HepG2 (cell line): ENCODE measurements around the gene FYB1. TPM values are rescaled to one million over a fixed set of nuclear protein-coding genes. Genes with fewer than 3 reads are reported as not detected.

Source experiments
- ARNTL ChIP-seq: sonication (generic); formaldehyde crosslinking; IDR thresholded peaks from 2 replicates; pipeline ENCODE4 v1.4.0; 2020; ENCODE audit warnings: mild to moderate bottlenecking, missing genetic modification reagents
- BHLHE40 ChIP-seq: IDR thresholded peaks from 2 replicates; pipeline ENCODE4 v1.6.1; 2011; ENCODE audit warnings: low read length, improper control_type of control experiment
- KMT2B ChIP-seq: IDR thresholded peaks from 2 replicates; pipeline ENCODE4 v1.6.1; 2016; ENCODE audit warnings: missing genetic modification reagents, missing compliant biosample characterization
- LCORL ChIP-seq, 2 experiments: fragments of 450-650 bp in 1 of 2; sonication (generic) in 1 of 2; formaldehyde crosslinking in 1 of 2; IDR thresholded peaks; 2 replicates each; pipeline versions ENCODE4 v1.5.0 to v1.6.1; 2017 to 2020; ENCODE audit warnings: antibody characterized with exemption in 1 of 2, missing genetic modification reagents in 1 of 2
- SALL1 ChIP-seq: sonication (generic); formaldehyde crosslinking; IDR thresholded peaks from 2 replicates; pipeline ENCODE4 v1.8.0; 2022; ENCODE audit warnings: mild to moderate bottlenecking, missing genetic modification reagents
- SOX5 ChIP-seq: IDR thresholded peaks from 2 replicates; pipeline ENCODE4 v1.6.1; 2016; ENCODE audit warnings: borderline replicate concordance
- SSRP1 ChIP-seq: IDR thresholded peaks from 2 replicates; pipeline ENCODE4 v1.6.1; 2016; ENCODE audit warnings: control low read depth
- U2AF1 ChIP-seq: fragments of 200-400 bp; formaldehyde crosslinking; optimal IDR thresholded peaks from 2 replicates; pipeline ENCODE3; 2017; ENCODE audit warnings: mild to moderate bottlenecking, low read depth, low read length
- XRCC5 ChIP-seq: fragments of 200-400 bp; formaldehyde crosslinking; optimal IDR thresholded peaks from 2 replicates; pipeline ENCODE3; 2017; ENCODE audit warnings: mild to moderate bottlenecking, low read length
- polyA plus RNA-seq, 8 experiments: library from polyadenylated mRNA; depleted of rRNA in 3 of 8; stranded (reverse) in 7 of 8; unstranded in 1 of 8; fragments of >200 nt; fragmentation: Illumina TruSeq in 4 of 8; extraction: Trizol in 4 of 8; gene quantifications; 2 replicates each; pipeline versions ENCODE4 v1.2.1 to v1.2.3, GENCODE V29; 2011 to 2016; ENCODE audit warnings: low read depth in 4 of 8, missing spikeins in 1 of 8, mixed read lengths in 1 of 8; ENCODE audit not compliant: insufficient read depth in 1 of 8
- total RNA-seq, 5 experiments: library from RNA; depleted of rRNA; stranded (reverse); fragments of >200 nt; fragmentation: Illumina TruSeq; extraction: Trizol; gene quantifications; 2 replicates each; pipeline ENCODE4 v1.2.3, GENCODE V29; 2016; ENCODE audit warnings: low read depth in 1 of 5
- TF ChIP-seq, protein P1 (sequence below): sonication (generic); formaldehyde crosslinking; IDR thresholded peaks from 2 replicates; pipeline ENCODE4 v1.4.0; 2020; ENCODE audit warnings: mild to moderate bottlenecking, missing genetic modification reagents, borderline replicate concordance
- TF ChIP-seq, protein P2 (sequence below): sonication (generic); formaldehyde crosslinking; IDR thresholded peaks from 2 replicates; pipeline ENCODE4 v1.5.1; 2020; ENCODE audit warnings: missing genetic modification reagents, mild to moderate bottlenecking, borderline replicate concordance

FYB1 gene
- total and polyA plus RNA-seq, 2 of the 13 experiments (the other 11 are each of a cell fraction or from before 2014, with no cell fraction given): 0.03 TPM; not detected in 1

GRCh38 chr5:39256477-39257235 lies 37.3 kb upstream of the FYB1 start (continued):
- TF ChIP-seq, protein P1, sequence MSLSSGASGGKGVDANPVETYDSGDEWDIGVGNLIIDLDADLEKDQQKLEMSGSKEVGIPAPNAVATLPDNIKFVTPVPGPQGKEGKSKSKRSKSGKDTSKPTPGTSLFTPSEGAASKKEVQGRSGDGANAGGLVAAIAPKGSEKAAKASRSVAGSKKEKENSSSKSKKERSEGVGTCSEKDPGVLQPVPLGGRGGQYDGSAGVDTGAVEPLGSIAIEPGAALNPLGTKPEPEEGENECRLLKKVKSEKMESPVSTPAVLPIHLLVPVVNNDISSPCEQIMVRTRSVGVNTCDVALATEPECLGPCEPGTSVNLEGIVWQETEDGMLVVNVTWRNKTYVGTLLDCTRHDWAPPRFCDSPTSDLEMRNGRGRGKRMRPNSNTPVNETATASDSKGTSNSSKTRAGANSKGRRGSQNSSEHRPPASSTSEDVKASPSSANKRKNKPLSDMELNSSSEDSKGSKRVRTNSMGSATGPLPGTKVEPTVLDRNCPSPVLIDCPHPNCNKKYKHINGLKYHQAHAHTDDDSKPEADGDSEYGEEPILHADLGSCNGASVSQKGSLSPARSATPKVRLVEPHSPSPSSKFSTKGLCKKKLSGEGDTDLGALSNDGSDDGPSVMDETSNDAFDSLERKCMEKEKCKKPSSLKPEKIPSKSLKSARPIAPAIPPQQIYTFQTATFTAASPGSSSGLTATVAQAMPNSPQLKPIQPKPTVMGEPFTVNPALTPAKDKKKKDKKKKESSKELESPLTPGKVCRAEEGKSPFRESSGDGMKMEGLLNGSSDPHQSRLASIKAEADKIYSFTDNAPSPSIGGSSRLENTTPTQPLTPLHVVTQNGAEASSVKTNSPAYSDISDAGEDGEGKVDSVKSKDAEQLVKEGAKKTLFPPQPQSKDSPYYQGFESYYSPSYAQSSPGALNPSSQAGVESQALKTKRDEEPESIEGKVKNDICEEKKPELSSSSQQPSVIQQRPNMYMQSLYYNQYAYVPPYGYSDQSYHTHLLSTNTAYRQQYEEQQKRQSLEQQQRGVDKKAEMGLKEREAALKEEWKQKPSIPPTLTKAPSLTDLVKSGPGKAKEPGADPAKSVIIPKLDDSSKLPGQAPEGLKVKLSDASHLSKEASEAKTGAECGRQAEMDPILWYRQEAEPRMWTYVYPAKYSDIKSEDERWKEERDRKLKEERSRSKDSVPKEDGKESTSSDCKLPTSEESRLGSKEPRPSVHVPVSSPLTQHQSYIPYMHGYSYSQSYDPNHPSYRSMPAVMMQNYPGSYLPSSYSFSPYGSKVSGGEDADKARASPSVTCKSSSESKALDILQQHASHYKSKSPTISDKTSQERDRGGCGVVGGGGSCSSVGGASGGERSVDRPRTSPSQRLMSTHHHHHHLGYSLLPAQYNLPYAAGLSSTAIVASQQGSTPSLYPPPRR (CRISPR knock-in tag): no peak
- TF ChIP-seq, protein P2, sequence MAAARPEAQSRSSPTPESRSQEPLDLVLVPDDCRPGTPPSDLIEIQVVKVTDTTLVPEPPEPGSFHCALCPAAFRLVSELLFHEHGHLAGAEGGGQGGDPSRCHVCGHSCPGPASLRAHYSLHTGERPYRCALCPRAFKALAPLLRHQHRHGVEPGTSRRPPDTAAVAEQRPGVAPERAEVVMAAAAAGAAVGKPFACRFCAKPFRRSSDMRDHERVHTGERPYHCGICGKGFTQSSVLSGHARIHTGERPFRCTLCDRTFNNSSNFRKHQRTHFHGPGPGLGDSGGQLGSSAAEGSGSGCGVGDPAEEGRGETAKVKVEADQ: no peak
- TF ChIP-seq XRCC5 (no peak), U2AF1 (no peak), SOX5 (CRISPR knock-in tag) (no peak), SALL1 (CRISPR knock-in tag) (no peak), SSRP1 (no peak), BHLHE40 (no peak), KMT2B (no peak), ARNTL (CRISPR knock-in tag) (no peak), LCORL (IDR thresholded peaks at IDR 0.05) (no peak), LCORL (CRISPR knock-in tag; IDR thresholded peaks at IDR 0.05) (no peak)
